HG03354 (cell line): ENCODE data around the gene ABHD17B.

Source experiments
- ATAC-seq: cut with Tn5 transposase; IDR thresholded peaks from one replicate; pipeline ENCODE4 v1.9.1; 2021; ENCODE audit warnings: mild to moderate bottlenecking; ENCODE audit not compliant: unreplicated experiment, poor library complexity, severe bottlenecking

Gene ABHD17B

GRCh38 chr9:71885467-71885866, 25.5 kb downstream of the ABHD17B start:
- ATAC-seq, result peak; percentile 40

- ATAC-seq, result no peak
These were observed 27.0 kb downstream of the ABHD17B start for GRCh38 chr9:71884005-71884404.

DNA sequence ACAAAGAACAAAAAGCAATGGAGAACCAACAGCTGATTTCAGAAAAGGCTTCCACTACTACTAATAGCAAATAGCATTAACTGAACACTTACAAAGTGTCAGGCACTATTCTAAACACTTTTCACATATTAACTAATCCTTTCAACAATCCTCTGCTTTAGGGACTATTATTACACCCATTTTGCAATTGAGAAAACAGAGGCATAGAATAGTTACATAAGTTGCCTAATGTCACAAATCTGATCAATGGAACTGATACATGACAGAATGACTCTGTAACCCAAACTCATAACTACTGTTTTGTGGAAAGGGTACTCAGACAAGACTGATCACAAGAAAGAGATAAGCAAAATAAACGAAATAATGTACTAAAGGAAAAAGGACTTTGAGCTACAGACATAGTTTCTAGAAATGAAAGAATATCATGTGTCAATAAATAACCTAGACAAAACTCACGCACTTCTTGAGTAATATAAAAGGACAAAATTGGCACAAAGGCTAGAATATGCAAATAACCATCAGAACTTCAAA, 31.3 kb downstream of the ABHD17B start:
- no peak for ATAC-seq

DNA sequence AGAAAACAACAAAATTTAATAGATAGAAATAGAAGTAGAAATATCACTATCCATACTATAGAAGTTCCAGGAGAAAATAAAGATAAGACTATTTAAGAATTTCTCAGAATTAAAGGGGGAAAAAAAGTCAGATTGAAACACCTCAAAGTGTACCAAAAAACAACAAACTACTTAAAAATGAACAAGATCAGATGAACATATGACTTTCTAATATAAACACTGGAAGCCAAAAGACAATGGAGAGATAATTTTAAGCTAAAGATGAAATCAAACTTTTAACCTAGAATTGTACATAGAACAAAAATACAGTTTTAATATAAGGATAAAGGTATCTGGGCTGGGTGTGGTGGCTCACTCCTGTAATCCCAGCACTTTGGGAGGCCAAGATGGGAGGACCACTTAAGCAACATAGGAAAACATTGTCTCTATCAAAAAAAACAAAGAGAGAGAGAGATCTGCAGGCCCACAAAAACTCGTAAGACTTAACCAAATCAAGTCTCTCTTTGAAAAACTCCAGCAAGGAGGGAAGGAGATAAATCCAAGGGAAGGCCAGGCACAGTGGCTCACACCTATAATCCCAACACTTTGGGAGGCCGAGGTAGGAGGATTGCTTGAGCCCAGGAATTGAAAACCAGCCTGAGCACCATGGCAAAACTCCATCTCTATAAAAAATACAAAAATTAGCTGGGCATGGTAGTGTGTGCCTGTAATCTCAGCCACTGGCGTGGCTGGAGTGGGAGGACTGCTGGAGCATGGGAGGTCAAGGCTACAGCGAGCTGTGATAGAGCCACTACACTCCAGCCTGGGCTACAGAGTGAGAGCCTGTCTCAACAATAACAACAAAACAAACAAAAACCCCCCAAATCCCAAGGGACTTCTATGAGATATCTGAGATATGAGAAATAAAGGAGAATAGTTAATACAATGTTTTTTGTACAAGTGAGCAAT, 32.4 kb downstream of the ABHD17B start:
- no peak for ATAC-seq

GRCh38 chr9:71876829-71877228, 34.2 kb downstream of the ABHD17B start:
- ATAC-seq, result no peak

DNA sequence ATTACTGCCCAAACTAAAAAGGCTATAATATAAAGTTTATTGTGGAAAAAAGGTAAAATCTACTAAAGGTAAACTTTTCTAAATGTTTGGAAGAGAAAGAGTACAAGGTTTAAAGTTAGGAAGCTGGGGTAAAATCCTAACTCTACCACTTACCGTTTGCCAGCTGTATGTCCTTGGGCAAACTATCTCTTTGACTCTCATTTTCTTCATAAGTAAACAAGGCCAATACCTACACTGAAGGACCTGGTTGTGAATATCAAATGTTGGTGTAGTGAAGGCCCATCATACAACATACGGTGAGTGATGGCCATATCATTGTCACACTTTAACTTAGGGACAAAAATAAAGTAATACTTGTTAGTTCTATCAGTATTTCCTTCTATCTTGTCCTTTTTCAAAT, 34.9 kb downstream of the ABHD17B start:
- ATAC-seq, result no peak

- no peak for ATAC-seq
These were observed 35.6 kb downstream of the ABHD17B start for GRCh38 chr9:71875345-71875744.

GRCh38 chr9:71863631-71864030, 47.4 kb downstream of the ABHD17B start:
- no peak for ATAC-seq

GRCh38 chr9:71861618-71862017, 49.4 kb downstream of the ABHD17B start:
- no peak for ATAC-seq

DNA sequence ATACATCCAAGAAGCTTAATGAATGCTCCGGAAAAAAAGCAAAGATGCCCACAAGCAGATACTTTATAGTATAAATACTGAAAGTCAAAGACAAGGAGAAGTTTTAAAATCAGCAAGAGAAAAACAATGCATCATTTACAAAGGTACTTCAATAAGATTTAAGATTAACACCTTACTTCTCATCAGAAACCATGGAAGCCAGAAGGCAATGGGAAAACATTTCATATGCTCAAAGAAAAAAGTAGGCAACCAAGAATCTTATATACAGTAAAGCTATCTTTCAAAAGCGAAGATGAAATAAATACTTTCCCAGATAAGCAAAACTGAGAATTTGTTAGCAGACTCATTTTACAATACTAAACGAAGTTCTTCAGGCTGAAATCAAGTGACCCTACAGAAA, 51.1 kb downstream of the ABHD17B start:
- ATAC-seq, result no peak

DNA sequence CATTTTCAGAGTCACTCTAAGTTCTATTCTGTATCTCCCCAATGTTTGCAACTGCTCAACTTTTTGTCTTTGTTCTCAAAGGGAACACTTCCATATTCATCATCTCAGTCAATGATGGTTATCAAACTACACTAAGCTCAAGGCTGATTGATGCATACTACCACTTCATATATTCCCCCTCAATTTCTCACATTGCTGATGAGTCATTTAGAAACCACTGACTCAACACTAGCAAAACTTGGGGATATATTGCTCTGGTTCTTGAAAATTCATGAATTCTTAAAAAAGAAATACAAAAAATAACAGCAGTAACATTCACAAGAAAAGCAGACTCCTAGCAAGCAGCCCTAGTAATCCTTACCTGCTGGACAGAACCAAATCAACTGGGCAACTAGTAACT, 52.2 kb downstream of the ABHD17B start:
- ATAC-seq, result peak; percentile 81

DNA sequence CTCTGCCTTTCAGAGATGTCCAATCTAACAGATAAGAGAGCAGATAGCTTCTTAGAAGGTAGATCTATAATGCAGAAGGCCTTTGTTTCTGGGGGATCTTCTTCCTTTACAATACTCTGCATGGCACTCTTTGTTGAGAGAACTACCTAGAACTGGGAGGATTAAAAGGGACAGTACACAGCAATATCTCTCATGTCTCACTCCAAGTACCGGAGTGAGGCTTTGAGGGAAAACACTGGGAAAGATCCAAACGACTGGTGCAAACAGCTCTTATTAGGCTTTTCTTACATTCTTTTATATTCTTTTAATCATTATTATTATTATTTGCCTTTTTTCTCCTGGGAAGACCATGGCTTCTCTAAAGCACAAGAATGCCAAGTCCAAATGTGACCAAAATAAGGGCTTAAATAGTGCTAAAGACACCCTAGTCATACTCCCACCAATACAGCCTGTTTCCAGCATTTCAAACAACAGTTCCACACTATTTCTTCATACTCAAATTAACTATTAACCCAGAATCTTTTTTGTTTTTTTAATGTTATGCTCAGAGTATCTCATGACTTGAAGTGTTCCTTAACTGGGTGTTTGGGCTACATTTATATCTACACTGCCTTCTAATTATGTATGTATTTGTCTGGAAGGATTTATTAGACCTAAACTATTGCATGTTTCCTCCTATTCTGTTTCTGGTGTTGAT, 52.7 kb downstream of the ABHD17B start:
- ATAC-seq, result no peak

DNA sequence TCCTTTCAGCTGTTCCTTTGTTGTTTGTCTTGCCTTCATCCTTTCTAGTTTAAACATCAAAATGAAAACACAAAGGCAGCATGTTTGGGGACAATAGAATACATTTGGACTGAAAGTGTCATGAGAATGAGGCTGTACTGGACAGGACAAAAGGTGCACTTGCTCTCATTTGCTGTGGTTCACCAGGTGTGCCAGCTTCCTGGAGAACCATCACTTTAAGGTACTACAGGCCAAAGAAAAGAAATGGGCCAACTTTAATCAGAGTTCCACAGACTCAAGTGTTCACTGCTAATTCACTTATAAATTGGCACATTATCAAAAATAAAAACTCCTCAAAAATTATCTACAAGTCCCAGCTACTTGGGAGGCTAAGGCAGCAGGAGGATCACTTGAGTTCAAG, 53.8 kb downstream of the ABHD17B start:
- no peak for ATAC-seq

DNA sequence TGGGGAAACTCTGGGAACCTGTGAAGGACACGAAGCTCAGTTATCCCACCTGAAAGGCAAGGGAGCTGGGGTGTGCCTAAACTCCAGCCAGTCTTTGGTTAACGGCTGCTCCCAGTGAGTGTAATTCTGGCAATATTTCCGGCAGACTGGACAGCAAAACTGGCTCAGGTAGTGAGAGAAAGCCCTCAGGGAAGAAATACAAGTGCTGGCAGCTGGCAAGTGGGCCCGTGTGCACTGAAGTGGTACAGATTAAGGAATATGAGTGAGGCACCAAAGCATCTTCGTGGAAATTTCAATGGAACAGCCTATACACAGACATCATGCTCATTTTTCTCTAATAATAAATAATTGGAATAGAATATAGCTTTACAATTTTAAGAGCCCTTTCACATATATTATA, 56.2 kb downstream of the ABHD17B start:
- ATAC-seq, result no peak

DNA sequence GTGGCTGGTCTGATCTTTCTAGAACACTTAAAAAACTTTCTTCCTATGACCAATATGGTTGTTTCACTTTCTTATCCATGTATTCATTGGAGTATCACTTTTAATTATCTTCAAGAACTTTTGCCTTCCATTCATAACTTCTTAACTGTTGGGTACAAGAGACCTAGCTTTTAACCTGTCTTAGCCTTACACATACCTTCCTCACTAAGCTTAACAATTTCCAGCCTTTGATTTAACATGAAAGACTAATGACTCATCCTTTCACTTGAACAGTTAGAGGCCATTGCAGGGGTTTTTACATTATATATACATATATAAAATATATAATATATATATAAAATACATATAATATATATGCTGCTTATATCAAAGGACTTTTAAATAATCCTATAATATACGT, 57.9 kb downstream of the ABHD17B start:
- ATAC-seq, result no peak

DNA sequence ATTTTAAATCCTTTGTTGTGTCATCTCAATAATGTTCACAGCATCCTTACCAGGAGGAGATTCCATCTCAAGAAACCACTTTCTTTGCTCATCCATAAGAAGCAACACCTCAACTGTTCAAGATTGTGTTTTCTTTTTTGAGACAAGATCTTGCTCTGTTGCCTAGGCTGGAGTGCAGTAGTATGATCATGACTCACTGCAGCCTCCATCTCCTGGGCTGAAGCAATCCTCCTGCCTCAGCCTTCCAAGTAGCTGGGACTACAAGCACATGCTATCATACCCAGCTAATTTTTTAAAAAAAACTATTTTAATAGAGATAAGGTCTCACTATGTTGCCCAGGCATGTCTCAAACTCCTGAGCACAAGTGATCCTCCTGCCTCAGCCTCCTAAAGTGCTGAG, 60.0 kb downstream of the ABHD17B start:
- no peak for ATAC-seq

GRCh38 chr9:71847892-71848291, 63.1 kb downstream of the ABHD17B start:
- ATAC-seq, result no peak

DNA sequence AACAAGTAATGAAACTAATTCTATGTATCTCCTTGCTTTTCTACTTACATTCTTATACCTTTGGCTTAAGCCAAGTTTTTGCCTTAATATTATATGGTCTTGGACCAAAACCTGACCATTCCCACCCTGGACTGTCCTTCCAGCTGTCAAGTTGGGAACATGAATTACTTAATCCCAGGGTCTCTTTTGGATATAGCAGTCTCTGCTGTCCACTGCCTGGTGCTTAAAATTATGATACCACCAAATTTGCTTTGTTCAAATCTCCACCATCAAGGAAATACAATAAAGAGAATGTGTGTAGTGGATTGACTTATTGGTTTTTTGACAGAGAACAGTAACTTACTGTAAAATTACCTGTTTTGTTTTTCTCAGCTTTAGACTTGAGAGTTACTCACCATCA, 66.2 kb downstream of the ABHD17B start:
- no peak for ATAC-seq

DNA sequence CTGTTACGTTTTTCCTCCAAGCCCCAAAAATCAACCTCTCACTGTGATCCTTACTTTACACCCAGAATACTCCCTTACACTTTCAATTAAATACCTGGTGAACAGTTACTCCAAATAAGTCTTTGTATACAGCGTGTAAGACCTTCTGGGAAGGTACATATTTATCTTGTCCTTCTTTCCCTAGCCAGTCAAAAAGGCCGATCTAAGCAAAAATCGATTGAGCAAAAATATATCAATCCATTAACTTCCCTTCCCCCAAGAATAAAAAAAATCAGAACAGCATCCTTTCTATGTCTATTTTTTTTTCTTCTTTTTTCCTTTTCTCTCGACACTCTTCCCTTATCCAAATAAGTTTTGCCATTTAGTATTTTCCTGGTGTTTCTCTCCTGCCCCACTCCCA, 71.3 kb downstream of the ABHD17B start:
- ATAC-seq, result no peak

DNA sequence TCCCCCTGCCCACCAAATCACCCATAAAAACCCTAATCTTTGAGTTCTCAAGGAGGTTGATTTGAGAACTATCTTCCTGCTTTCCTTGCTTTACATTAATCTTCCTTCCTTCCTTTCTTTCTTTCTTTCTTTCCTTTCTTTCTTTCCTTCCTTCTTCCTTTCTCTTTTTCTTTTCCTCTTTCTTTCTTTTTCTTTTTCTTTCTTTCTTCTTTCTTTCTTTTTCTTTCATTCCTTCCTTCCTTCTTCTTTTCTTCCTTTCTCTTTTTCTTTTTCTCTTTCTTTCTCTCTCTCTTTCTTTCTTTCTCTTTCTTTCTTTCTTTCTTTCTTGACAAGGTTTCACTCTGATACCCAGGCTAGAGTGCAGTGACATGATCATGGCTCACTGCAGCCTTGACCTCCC, 75.4 kb downstream of the ABHD17B start:
- ATAC-seq, result no peak

GRCh38 chr9:71830929-71831328, 80.1 kb downstream of the ABHD17B start:
- ATAC-seq, result no peak
